Activated CD8-positive, alpha-beta memory T cell treated with anti-CD3 and anti-CD28 coated beads, Interleukin-2, amount 50 U/mL, for 4 hours (primary cell): ENCODE data around the gene PDE1A.

Experiments
- DNase-seq: peaks from one replicate; pipeline ENCODE4 v3.0.0-alpha.2; 2020

PDE1A gene

GRCh38 chr2:182186132-182186735 lies 240.6 kb downstream of the PDE1A start:
- DNase-seq, result no peak

GRCh38 chr2:182182436-182182835 lies 244.4 kb downstream of the PDE1A start:
- DNase-seq, result no peak

GRCh38 chr2:182181381-182181780 lies 245.5 kb downstream of the PDE1A start:
- no peak for DNase-seq

- no peak for DNase-seq
These were observed 247.7 kb downstream of the PDE1A start for GRCh38 chr2:182179176-182179575.

- no peak for DNase-seq
These were observed 252.8 kb downstream of the PDE1A start for GRCh38 chr2:182173944-182174622.

GRCh38 chr2:182170341-182170740 lies 256.5 kb downstream of the PDE1A start:
- DNase-seq, result no peak

- no peak for DNase-seq
These were observed 259.0 kb downstream of the PDE1A start for GRCh38 chr2:182167882-182168281.

- no peak for DNase-seq
These were observed 260.0 kb downstream of the PDE1A start for GRCh38 chr2:182166841-182167240.

GRCh38 chr2:182166406-182166805 lies 260.4 kb downstream of the PDE1A start:
- DNase-seq, result no peak

GRCh38 chr2:182165202-182165601 lies 261.6 kb downstream of the PDE1A start:
- no peak for DNase-seq

- DNase-seq, result no peak
These were observed 262.1 kb downstream of the PDE1A start for GRCh38 chr2:182164686-182165085.

GRCh38 chr2:182163878-182164277 lies 263.0 kb downstream of the PDE1A start:
- DNase-seq, result no peak

- DNase-seq, result no peak
These were observed 278.5 kb downstream of the PDE1A start for GRCh38 chr2:182148344-182148743.

- no peak for DNase-seq
These were observed 282.1 kb downstream of the PDE1A start for GRCh38 chr2:182144776-182145165.

- DNase-seq, result no peak
These were observed 282.6 kb downstream of the PDE1A start for GRCh38 chr2:182144041-182144775.

- no peak for DNase-seq
These were observed 284.8 kb downstream of the PDE1A start for GRCh38 chr2:182142062-182142461.

GRCh38 chr2:182134201-182134600 lies 292.6 kb downstream of the PDE1A start:
- no peak for DNase-seq

GRCh38 chr2:182133195-182133891 lies 293.5 kb downstream of the PDE1A start:
- no peak for DNase-seq

GRCh38 chr2:182132605-182133004 lies 294.2 kb downstream of the PDE1A start:
- DNase-seq, result no peak

- DNase-seq, result no peak
These were observed 297.8 kb downstream of the PDE1A start for GRCh38 chr2:182128821-182129707.

- no peak for DNase-seq
These were observed 309.6 kb downstream of the PDE1A start for GRCh38 chr2:182117196-182117595.

- DNase-seq, result no peak
These were observed 310.1 kb downstream of the PDE1A start for GRCh38 chr2:182116774-182117173.

- no peak for DNase-seq
These were observed 311.6 kb downstream of the PDE1A start for GRCh38 chr2:182115258-182115657.
